Activated CD8-positive, alpha-beta memory T cell treated with anti-CD3 and anti-CD28 coated beads, Interleukin-2, amount 50 U/mL, for 4 hours (primary cell): ENCODE results near the gene CACNA1E.

Experiments
- DNase-seq: peaks from one replicate; pipeline ENCODE4 v3.0.0-alpha.2; 2020

The CACNA1E gene

DNA sequence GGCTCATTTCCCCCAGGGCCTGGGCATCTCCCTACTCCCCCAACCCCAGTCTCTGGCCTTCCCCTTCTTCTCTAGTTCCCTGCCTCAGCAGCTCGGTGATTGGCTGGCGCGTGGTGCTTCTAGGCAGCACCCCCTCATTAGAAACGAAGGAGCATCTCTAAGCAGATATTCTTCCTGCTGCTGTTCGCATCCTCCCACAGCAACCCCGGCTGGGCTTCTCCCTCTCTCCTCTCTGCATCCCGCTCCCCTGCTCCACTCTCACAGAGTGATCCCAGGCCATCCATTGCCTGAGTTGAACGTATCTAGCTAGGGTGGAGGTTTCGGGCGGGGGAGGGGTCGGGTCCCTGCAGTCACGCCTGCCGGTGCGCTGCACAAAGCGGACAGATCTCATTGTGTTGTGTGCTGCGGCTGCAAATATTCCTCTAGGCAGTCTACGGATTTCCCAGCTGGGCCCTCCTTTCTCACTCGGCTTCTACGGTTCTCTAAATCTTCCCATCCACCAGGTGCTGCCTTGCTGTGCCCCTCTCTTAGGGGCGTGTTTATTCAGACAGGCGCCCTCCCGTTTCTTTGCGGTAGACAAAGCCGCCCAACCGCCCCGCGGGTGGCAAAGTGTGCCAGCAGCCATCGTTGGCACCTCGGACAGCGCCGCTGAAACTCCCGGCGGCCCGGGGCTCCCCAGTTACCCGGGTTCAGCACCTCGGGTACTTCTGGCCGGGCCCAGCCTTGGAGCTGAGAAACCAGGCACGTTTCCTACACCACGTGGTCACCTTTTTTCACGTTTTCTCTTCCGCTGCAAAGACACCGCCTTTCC is 2.2 kb downstream of the CACNA1E start:
- DNase-seq: no peak

DNA sequence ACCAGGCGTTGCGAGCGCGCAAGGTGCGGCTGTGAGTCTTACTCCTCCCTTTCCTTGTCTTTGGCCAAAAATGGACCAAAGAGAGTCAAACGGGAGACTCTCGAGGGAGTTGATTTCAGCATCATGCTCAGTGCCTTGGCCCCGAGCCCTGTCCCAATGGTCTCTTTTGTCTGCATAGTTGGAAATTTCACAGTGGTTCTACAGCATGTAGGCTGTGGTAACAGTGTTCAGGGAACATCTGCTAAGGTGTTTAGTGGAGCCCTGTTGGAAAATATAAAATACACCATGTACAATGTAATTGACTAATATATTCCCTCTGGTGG is 2.7 kb downstream of the CACNA1E start:
- DNase-seq: no peak

DNA sequence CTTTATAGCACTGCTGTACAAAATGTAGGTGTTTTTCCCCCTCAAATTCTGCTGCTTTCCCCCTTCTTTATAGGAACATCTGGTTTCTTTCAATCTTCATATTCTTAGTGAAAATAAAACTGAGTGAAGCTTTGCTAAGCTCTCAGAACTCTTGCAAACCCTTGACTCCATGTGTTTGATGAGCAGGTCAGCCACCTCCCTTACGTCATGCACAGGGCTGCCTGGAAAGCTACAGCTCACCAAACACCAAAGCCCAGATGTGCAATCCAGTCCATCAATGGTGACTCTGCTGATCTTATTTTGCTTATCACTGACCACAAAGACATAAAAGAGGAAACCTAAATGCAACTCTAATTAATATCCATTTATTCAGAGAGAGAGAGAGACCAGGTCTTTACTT is 5.5 kb downstream of the CACNA1E start:
- DNase-seq: no peak

DNA sequence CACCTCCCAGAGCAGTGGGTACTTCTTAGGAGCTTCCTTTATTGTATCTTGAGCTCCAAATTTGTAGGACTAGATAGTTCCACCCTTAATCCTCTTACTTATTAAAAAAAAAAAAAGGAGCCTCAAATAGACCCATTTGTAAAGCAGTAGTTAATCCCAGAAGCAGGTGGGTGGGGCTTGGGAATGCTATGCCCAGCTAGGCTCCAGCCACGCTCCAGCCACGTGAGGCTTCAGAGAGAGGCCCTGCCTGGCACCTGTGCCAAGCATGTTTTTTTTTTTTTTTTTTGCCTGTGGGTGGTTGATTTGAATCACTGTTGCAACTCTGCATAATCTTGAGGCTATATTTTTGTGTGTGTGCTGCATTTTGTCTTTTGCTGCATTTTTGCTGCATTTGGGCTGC is 7.0 kb downstream of the CACNA1E start:
- DNase-seq: no peak

DNA sequence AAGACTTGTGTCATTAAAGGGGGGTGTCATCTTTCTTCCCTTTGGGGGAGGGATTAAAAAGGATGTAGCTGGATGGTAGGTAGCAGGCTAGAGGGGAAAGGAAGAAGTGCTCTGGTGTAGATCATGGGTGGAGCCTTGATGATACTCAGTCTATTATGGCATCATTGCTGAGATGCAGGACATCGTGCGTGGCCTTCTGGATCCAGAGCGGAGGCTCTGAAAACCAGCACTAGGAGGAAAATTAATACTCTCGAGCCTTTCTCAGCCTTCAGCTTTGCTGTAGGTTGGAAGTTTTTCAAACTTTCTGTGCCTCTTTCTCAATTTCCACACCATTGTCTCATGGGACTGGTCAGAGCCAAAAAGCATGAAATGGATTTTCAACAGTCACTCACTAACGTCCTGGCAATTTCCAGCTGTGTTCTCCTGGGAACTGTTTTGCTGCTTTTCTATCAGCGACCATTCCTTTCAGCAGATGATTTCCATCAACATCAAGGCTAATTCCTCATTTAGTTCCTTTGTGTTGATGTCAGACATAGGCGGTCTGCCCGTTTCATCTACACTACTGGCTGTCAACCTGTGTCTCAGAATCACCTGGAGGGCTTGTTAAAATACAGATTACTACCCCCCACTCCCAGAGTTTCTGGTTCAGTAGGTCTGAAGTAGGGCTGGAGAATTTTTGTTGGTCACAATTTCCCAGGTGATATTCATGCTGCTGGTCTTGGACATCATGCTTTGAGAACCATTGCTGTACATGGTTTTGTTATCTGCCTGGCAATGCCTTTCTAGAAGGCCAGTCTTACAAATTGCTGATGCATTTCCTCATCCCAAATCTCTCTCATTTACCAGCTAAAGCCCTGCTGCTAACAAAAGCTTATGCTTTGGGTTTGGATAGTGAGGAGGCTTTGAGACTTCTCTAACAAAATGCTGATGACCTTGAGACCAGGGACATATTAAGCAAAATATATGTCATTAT is 7.7 kb downstream of the CACNA1E start:
- DNase-seq: no peak

DNA sequence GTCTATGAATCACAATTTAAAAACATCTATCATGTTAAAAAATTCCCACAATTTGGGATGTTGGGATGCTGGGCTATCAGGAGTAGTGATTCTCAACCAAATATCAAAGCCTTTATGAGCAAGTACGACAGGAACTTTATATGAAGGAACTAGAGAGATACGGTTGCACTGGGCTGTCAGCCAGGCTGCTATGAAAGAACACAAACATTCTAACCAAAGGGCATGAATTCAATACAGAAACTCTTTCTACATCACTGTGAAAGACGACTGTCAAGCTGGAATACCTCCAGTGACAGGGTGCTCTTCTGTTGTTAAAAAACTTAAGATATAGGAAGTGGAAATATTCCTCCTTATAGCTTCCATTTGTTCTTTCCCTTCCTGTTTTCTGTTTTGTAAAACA is 9.8 kb downstream of the CACNA1E start:
- no peak for DNase-seq

DNA sequence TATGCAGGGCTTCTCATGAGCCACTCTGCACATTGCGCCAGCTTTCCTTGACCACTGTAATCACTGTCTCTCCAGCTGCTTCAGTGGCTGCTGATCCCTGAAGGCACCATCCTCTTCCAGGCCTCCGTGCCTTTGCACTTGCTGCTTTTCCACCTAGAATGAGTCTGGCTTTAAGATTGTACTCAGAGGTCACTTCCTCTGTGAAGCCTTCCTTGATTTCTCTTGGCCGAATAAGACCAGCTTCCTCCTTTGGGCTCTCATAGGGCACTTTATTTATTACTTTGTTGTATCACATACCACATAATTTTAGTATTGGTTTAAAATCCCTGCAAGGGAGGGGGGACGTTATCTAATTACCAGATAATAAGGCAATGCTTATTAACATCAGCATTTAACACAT is 10.6 kb downstream of the CACNA1E start:
- DNase-seq: no peak

DNA sequence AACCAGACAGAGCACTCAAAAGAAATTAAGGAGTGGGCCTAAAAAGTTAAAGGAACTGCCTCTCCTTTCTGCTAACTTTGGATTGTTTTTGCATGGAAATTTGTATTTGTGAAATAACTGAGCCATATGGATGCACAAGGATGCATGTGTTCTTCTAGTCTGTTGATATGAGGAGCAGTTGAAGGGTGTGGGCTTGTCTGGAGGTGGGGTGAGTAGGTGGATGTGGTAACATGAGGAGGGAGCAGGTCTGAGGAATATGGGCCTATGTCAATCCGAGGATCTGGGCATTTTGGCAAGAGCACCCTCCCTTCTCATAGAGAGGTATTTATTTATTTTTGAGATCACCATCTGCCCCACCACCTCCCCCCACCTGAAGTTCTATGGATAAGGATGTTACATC is 13.4 kb downstream of the CACNA1E start:
- DNase-seq: no peak

DNA sequence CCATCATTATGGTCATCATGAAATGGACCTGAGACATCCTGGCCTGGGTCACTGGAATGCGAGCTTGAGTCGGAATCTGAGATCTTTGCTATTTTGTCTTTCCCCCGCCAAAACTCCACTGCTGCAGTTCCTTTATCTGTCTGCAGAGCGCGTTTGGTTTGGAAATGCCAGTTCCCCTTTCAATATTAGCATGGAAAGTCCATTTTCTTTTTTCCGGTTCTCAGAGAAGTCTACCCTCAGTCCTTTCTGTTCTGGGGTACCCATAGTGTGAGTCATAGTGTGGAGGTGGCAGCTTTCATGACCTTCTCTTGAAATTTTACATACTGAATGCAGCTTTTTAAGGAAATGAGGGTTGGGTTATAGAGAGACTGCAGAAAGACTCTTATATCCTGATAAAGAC is 14.6 kb downstream of the CACNA1E start:
- no peak for DNase-seq

DNA sequence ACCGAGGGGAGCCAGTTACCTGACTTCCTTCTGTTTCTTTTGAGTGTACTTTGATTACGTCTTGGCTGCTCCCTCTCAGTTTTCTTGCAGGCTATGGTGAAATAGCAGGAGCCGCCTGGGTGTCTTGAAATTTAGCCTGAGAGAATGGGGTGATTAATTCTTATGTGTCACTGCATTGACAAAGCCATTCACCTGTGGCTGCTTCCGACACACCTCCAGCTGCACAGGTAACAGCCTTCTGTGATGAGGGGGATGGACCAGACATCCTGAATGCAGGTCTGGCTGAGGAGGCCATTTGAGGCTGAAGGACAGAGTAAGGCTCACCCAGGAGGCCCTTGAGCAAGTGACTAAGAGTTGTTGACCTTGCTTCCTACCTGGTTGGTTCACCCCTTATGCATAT is 16.5 kb downstream of the CACNA1E start:
- no peak for DNase-seq

DNA sequence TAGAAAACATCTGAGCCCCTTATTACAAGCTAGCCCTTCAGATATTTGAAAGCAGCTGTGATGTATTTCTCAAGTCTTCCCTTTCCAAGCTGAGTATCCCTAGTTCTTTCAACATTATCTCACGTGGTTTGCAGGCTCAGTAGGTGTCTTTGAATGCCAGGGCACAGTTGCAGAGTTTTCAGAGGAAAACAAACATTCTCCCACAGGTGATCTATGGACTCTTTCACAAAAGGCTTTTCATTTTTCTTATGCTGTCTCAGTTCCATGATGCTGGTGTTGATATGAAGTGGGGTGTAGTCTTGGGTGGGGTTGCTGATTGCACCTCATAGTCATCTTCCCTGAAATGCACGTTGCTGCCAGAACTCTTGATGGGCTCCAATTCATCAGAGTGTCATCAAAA is 17.3 kb downstream of the CACNA1E start:
- DNase-seq: no peak

DNA sequence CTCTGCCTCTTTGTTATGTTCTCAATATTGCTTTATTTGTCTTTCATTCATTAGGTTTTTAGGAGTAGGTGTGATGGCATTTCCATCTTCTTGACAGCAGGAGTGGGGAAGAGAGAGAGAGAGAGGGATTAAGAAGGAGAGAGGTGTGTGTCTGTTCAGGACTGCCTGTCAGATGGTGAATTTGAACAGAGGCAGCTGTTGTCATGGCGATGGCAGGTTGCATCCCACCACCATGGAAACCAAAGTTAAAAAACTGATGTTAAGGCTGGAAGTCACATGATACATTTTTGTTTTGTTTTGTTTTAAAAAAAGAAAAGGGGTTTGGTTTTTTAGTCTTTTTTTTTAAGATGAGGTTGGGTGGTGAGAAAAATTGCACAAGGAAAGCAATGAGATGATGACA is 18.3 kb downstream of the CACNA1E start:
- no peak for DNase-seq

DNA sequence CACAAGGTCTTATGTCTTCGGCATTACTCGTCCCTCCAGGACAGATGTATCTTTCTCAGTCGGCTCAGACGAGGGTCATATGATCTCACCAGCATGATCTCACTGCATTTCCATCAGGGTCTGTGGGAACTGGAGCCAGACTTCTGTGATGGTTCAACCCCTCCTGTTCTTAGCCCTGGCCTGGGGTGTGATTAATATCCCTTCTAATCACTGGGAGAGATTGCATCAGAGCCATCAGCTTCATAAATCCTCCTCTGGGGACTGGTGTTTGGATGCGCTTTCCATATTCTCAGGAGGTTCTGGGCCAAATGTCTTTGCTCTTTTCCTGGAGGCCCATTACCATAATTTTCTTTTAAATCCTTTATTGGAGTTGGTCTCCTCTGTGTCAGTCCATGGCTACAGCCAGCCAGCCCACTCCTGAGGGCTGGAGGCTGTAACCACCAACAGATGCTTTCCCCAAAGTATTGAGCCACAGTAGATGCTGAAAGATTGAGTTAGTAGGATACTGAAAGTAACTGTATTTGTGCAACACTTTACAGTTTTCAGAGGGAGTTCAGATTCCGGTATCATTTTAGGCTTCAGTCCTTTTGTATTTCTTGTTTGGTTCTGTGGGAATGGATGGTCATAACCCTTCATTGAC is 20.0 kb downstream of the CACNA1E start:
- no peak for DNase-seq

DNA sequence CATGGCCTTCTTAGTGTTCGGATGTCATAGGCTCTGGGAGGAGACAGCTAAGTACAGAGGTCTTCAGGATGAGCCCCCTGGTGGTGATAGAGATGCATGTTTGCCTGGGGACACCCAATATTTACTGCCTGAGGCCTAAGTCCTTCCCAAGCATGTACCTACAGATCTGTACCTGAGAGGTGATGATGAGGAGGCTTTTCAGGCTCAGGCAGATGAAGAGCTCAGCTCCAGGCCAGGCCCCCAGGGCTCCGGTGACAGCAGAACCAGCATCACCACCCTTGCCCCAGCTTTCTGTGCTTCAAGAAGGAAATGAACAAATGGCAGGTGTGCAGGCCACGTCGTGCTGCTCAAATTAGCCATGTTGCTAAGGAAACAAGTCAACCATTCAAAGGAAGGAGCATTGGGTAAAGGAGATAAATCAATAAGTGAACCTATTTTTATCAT is 21.1 kb downstream of the CACNA1E start:
- no peak for DNase-seq

DNA sequence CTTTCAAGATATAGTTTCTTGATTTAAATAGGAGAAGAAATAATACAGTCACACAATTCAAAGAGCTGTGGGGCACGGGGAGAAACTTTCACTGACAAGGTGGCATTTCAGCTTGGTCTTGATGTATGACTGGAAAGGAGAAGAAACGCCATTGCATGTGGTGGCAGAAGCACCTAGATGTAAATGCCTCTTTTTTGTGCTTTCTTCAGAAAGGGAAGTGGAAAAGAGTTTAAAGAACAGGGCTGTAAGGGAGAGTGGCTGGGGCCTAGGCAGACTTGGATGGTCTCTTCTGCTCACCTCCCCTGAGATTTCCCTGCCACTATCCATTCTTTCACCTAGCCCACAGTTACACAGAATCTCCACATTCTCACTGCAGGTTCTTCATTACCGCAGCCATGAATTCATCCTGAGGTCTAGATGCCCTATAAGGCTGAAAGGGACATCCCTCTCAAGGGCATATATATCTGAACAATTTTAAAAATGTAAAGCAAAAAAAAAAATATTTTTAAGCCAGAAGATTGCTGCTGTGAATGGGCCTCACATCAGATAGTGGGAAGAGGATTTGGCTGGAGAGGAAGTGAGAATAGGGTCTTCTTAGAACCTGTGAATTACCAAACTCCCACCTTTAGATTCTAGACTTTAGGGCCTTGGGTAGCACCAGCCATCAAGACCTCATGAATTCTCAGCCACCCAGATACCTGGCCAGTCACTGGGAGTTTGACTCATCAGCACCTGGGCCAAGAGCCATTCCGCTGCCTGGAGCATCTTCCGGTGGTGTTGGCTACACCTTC is 23.4 kb downstream of the CACNA1E start:
- DNase-seq: no peak

DNA sequence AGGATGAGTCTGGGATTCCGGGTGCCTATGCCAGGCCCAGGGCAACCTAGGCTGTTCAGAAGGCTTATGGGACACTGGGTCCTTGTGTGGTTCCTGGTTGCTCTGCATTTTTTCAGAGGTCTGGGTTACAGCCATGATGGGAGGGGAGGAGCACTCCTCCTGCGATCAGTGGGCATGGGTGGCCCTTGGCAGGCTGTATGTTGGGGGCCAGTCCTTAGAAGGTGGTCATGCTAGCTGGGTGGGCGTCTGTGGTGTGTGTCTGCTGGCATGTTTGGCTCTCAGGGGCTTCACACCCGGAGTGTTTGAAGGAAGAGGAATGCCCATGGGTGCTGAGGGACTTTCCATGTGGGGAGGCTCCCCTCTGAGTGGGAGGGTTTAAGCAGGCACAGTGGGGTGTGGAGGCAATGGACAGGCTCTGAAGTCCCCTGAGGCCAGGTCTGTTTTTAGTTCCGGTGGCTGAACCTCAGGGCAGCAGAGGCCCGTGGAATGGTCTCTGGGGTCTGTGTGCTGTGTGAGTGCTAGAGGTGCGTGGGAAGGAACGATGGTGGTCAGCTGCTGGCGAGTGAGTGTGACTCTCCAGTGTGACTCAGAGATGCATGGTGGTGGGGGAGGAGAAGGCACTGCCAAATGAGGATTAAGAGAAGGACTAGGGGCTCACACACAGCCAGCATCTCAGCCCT is 25.3 kb downstream of the CACNA1E start:
- no peak for DNase-seq

DNA sequence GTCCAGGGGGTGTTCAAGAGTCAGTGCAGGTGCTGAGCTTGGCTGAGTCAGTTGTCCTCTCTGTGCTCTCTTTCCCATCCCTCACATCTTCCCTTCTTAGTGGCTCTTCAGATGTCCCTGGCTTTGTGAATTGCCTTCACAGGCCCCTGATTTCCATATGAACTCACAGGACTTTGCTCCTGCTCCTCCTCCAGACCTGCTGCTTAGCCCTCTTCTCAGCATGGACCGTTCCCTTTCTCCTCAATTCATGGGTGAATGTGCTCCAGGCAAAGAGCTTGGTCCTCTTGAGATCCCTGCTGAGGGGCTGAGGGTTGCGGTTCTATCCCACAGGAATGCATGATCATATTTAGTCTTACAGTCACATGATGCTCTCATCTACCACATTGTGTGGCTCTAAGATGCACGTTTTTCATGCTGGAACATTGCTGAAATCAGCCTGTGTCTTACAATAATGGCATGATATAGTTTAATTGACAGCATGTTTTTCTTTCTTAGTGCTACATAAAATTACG is 30.5 kb downstream of the CACNA1E start:
- DNase-seq: no peak

DNA sequence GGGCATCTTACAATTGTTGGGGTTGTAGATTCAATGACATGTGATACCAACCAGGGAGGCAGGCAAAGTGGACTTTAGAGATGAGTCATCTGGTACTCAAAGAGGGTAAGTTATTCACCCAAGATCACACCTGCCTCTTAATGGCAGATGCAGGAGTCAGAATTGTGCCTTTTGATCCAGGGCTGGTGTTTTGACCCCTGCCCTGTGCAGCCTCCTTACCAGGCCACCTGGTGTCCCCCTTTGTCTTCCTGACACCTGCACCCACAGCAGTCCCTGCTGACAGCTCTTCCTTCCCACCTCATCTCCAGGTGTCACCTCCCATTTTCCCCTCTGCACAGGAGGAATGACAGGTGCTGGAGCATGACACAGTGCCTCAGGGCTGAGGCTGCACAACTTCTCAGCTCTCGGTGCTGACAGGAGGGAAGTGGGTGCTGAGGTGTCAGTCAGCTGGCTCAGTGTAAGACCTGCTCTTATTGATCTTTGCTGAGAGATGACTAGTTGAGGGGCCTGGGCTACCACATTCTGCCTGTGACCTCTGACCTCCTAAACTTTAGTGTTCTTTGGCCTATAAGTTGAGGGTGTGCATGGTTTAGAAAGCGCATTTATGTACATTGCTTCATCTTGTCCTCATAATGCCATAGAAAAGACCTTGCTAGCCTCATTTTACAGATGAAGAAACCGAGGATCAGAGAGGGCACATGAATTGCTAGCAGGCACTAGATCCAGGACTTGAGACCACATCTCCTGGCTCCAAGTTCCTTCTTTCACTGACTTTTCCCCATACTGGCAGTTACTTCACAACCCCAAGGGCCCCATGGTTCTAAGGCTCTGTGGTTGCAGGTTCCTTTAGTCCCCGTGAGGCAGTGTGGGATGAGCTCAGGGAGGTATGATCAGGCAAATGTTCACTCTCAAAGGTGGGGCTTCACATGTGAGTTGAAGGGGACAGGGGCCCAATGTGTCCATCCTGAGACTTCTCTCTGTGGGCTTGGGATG is 31.3 kb downstream of the CACNA1E start:
- DNase-seq: no peak

DNA sequence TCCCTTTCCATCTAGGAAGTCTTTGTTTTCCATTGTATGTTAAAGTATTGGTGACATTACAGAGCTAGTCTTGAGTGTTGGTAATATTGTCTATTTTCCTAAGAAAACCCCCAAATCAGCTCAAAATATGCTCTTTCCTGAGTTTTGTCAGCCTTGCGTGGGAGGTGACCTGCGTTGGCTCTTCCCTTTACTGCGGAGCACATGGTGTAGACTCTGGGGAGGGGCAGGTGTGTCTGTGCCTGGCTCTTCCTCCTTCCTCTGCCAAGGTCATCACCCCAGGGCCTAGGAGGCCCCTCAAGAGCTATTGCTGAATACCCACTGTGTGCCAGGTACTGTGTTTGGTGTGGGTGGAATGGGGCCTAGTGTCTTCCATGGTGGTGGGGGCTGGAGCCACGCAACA is 33.4 kb downstream of the CACNA1E start:
- no peak for DNase-seq

DNA sequence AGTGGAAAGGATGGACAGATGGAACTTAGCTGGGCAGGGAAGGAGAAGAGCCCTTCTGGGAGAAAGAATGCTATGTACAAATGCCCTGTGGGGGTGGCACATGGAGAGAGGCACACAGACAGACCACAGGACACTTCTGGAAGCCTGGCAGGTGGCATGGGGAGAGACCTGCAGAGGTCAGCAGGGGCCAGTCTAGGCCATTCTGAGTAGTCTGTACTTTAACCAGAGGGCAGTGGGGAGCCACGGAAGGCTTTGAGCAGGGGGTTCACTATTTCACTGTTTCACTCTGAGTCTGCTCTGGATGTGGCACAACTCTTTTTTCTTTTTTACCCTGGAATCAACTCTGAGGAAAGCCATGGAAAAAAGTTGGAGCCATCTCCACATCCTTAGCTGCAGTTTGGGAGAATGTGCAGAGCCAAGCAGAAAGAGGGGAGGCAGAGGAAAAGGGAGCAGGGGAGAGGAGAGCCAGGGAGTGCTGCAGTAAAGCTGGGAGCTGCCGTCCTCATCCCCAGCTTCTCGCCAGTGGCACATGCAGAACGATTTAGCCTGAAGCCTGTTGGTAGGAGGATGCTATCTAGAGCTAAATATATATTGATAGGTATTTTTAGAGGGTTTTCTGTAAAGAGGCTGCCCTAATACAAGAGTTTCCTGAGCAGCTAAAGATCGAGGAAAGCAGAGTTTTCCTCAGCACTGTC is 34.0 kb downstream of the CACNA1E start:
- no peak for DNase-seq
